Measurements from ENCODE around the gene DPAGT1.
"Not testable (repeated sequence)": the region's sequence is repeated elsewhere in the genome, so short reads cannot be mapped to it uniquely, and the experiment has no call there.

DPAGT1 gene

GRCh38 chr11:119101759-119102423 is at the start of gene DPAGT1:
DPAGT1 (minus strand) TSS chr11:119101853; CDS start chr11:119101655, 198 bp downstream.
- peak; percentile 84 to 89 for DNase-seq

GRCh38 chr11:119149786-119150275 is 48.2 kb upstream of the DPAGT1 start:
- DNase-seq: no peak

GRCh38 chr11:119149018-119149785 is 47.5 kb upstream of the DPAGT1 start, which contains the start of gene ABCG4:
ABCG4 (plus strand) TSS chr11:119149052; CDS start chr11:119149966, 914 bp downstream.
- peak; percentile 23 to 26 for DNase-seq

- DNase-seq: no peak
Measured at GRCh38 chr11:119148720-119149017, 47.0 kb upstream of the DPAGT1 start.

- no peak for DNase-seq
Measured at GRCh38 chr11:119147604-119148333, 46.1 kb upstream of the DPAGT1 start.

- no peak for DNase-seq
Measured at GRCh38 chr11:119145551-119145950, 43.9 kb upstream of the DPAGT1 start.

GRCh38 chr11:119144825-119145486 is 43.3 kb upstream of the DPAGT1 start:
- peak; percentile 19 to 42 for DNase-seq

- DNase-seq: not testable (repeated sequence)
Measured at GRCh38 chr11:119139276-119139675, 37.6 kb upstream of the DPAGT1 start.

- no peak for DNase-seq
Measured at GRCh38 chr11:119134389-119134978, 32.8 kb upstream of the DPAGT1 start.

- DNase-seq: no peak
Measured at GRCh38 chr11:119130662-119131061, 29.0 kb upstream of the DPAGT1 start.

GRCh38 chr11:119126675-119127268 is 25.1 kb upstream of the DPAGT1 start:
- DNase-seq: no peak

- no peak for DNase-seq
Measured at GRCh38 chr11:119125821-119126220, 24.2 kb upstream of the DPAGT1 start.

GRCh38 chr11:119121811-119122124 is 20.1 kb upstream of the DPAGT1 start:
- DNase-seq: no peak

- peak; percentile 100 for DNase-seq
Measured at GRCh38 chr11:119121008-119121810, 19.6 kb upstream of the DPAGT1 start, which contains the start of gene HINFP. HINFP (plus strand) TSS chr11:119121580; CDS start chr11:119126945, 5,365 bp downstream.

GRCh38 chr11:119120639-119121007 is 19.0 kb upstream of the DPAGT1 start:
- peak in 1 of 2 experiments; percentile 21 for DNase-seq

- no peak for DNase-seq
Measured at GRCh38 chr11:119118946-119119345, 17.3 kb upstream of the DPAGT1 start.

- no peak for DNase-seq
Measured at GRCh38 chr11:119118227-119118626, 16.6 kb upstream of the DPAGT1 start.

- DNase-seq: no peak
Measured at GRCh38 chr11:119117004-119117706, 15.5 kb upstream of the DPAGT1 start.

- no peak for DNase-seq
Measured at GRCh38 chr11:119116601-119117000, 14.9 kb upstream of the DPAGT1 start.

- DNase-seq: no peak
Measured at GRCh38 chr11:119116235-119116594, 14.6 kb upstream of the DPAGT1 start.
